Measurements from ENCODE around the gene CCDC89. TPM values are rescaled to one million over a fixed set of nuclear protein-coding genes. Genes with fewer than 3 reads are reported as not detected.

The CCDC89 gene
- total and polyA plus RNA-seq, 7 experiments from 2014 or later = 0.73 to 1.2 TPM; not detected in 5

DNA sequence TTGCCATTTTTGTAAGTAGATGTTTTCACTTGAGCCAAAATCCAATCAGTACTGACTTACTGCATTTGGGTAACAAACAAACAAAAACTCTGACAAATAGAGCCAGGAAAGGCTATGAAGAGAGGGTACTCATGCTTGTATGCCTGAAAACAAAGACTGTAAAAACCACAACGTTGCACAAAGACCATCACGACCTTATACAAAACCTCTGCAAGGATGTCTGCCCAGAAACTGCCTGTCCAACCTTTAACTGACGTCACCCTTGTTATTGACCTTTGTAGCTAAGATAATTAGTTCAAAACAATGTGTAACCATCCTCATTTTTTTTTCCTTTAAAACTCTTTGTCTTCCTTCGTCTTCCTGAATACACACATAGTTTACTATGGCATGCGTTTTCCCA is 20.3 kb downstream of the CCDC89 start:
- Histone ChIP-seq H3K4me3 (ENCODE audit: low read length) (no peak overlapping the region), H3K27ac (ENCODE audit: low read depth, low read length) (peak overlapping the region; percentile 99), H3K27me3 (ENCODE audit: control insufficient read depth in 2 of 2, insufficient read depth in 2 of 2, low read length in 2 of 2) (no peaks in the 10 kb centered on the region), H3K36me3 (ENCODE audit: control insufficient read depth in 2 of 3, insufficient read depth in 3 of 3, low read length in 3 of 3) (peaks cover 0 to 8% (median under 1%) of the 10 kb centered on the region in 3 experiments), H3K9me3 (ENCODE audit: control insufficient read depth in 2 of 3, low read length in 3 of 3) (no peaks in the 10 kb centered on the region), H3K4me1 (ENCODE audit: control insufficient read depth in 2 of 2, insufficient read depth in 2 of 2, low read length in 2 of 2) (peaks cover 13 to 24% of the 10 kb centered on the region in 2 donors)
- H3K9me3 Mint-ChIP-seq = peaks cover 0 to 1% (median 0%) of the 10 kb centered on the region in 11 donors
- intact Hi-C loops (cut with micrococcal nuclease) = loop anchor here (1.0 to 10.0 kb wide), 6 partner anchors 17 to 941 kb away; partner anchors contain the start of gene EED (in 2 of the 2)
- ChIA-PET POLR2A (interaction anchor here (2.1 to 11.9 kb wide), 2 partner anchors 16 to 42 kb away, joined by 6 to 207 read pairs; partner anchors contain the start of gene TMEM126A), CTCF (no interaction called here)
- peaks cover 0 to 5% (median 0%) of the 10 kb centered on the region in 5 donors for H3K27me3 Mint-ChIP-seq
- H3K27ac Mint-ChIP-seq = peak overlapping the region; percentile 68 to 100 (median 99)
- DNase-seq = no peak
- H3K36me3 Mint-ChIP-seq = peaks cover 3 to 21% (median 7%) of the 10 kb centered on the region in 5 donors
- ATAC-seq = no peak
- H3K4me3 Mint-ChIP-seq = peak overlapping the region; percentile 20 to 100 (median 98)
- peaks cover 20 to 46% (median 31%) of the 10 kb centered on the region in 7 donors for H3K4me1 Mint-ChIP-seq

DNA sequence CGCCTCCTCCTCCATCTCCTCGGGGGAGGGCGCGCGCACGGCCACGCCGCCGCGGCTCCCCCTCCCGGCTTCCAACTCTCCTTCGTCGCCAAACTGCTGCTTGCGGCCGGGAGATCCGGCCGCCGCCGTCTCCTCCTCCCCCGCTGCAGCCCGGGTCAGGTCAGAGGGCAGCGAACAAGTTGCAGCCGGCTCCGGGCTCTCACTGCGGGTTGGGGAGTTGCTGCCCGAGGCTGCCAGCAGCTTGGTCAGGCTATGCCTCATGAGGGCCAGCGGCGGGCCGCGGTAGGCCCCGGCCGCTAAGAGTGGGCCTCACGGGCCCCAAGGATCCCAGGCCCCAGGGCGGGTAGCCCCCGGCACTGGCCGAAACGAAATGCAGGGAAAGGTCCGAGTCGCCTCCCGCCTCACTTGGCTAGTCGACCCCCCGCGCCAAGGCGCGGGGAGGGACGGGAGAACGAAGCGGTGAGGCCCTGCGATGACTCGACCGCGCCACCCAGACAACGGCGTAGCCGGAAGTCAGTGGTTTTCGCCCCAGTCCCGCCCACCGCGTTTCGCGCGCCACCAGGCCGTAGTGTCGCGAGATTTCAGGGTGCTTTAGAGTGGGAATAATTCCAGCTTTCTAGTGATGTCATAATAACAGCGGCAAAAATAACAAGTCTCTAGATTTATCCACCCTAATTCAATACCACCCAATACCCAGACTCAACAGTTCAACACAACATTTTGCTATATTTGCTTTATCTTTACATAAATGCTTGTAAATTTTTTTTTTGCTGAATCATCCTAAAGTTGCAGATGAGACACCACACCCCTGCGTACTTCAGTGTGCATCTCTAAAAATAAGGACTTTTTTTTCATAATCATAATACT is 21.1 kb downstream of the CCDC89 start, which contains the start of gene CREBZF:
TSS of gene CREBZF (minus strand) at position 515 of the 867 bp plus-strand sequence. CDS start at position 261, 254 bp downstream.
- CTCF ChIA-PET = interaction anchor here (1.0 to 2.2 kb wide), 3 partner anchors 15 to 34 kb away, joined by 3 to 6 read pairs (median 6); partner anchors contain the start of gene TMEM126A
- H3K9me3 Mint-ChIP-seq = peaks cover 0 to 1% (median 0%) of the 10 kb centered on the region in 11 donors
- H3K27ac Mint-ChIP-seq = peak within 1 kb of the TSS; percentile 96 to 100 (median 99)
- peak within 1 kb of the TSS; percentile 93 to 100 (median 99) for H3K4me3 Mint-ChIP-seq
- peaks cover 0 to 5% (median 0%) of the 10 kb centered on the region in 5 donors for H3K27me3 Mint-ChIP-seq
- Histone ChIP-seq H3K4me1 (ENCODE audit: control insufficient read depth in 2 of 2, insufficient read depth in 2 of 2, low read length in 2 of 2) (peaks cover 19 to 31% of the 10 kb centered on the region in 2 donors), H3K4me3 (ENCODE audit: low read length) (peak within 1 kb of the TSS; percentile 97), H3K9me3 (ENCODE audit: control insufficient read depth in 2 of 3, low read length in 3 of 3) (no peaks in the 10 kb centered on the region), H3K27me3 (ENCODE audit: control insufficient read depth in 2 of 2, insufficient read depth in 2 of 2, low read length in 2 of 2) (no peaks in the 10 kb centered on the region), H3K36me3 (ENCODE audit: control insufficient read depth in 2 of 3, insufficient read depth in 3 of 3, low read length in 3 of 3) (peaks cover 0 to 8% (median 7%) of the 10 kb centered on the region in 3 experiments), H3K27ac (ENCODE audit: low read depth, low read length) (peak within 1 kb of the TSS; percentile 99)
- ATAC-seq (peak; percentile 85), DNase-seq (peak; percentile 83 to 96 (median 92))
- H3K36me3 Mint-ChIP-seq = peaks cover 3 to 26% (median 9%) of the 10 kb centered on the region in 5 donors
- peaks cover 29 to 55% (median 39%) of the 10 kb centered on the region in 7 donors for H3K4me1 Mint-ChIP-seq
- POLR2A ChIA-PET = interaction anchor here (0.6 to 11.9 kb wide), 27 partner anchors 9 to 580 kb away, joined by 3 to 207 read pairs (median 4); partner anchors contain the start of genes CCDC83, DLG2, EED and TMEM126A
- intact Hi-C loops (cut with micrococcal nuclease) = loop anchor here (1.0 to 10.0 kb wide), 15 partner anchors 17 to 940 kb away; partner anchors contain the start of genes EED (in 2 of the 2), HIKESHI (in 2 of the 2), PICALM (in 2 of the 2) and TMEM126A (in 2 of the 2)

DNA sequence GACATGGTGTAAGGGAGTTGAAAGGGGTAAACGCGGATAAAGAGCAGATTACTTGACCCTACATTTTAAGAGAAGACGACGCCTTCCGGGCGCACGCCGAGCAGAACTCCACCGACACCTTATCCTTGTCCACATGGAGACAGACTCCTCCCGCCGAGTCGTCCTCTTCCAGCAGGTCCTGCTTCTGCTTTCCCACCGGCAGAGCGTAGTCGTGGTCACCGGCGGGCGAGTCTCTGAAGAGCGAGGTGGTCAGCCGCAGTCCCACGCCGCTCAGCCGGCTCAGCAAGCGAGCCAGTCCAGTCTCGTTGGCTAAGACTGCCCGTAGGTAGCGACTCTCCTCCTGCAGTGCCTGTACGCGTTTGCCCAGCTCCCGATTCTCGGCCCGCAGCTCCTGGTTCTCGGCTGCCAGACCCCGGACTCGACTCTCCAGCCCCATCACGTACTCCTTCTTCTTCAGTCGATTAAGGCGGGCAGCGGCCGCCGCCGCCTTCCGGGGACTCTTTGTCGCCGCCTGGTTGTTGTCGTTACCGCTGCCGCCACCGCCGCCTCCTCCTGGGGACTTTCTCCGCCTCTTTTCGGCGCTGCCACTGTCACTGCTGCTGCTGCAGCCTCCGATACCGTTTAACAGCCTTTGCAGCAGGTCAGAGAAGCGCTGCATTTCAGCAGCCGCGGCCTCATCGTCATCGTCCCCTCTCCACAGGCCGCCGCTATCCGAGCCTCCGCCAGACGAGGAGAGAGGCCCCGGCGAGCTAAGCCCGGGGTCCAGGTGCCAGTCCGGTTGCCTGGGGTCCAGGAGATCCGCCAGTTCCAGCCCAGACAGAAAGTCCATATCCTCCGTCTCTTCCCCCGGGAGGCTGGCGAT is 22.0 kb downstream of the CCDC89 start:
- ATAC-seq = peak; percentile 89
- peak overlapping the region; percentile 93 to 100 (median 99) for H3K4me3 Mint-ChIP-seq

GRCh38 chr11:85663080-85663752 is 22.8 kb downstream of the CCDC89 start:
- Histone ChIP-seq H3K27me3 (ENCODE audit: control insufficient read depth in 2 of 2, insufficient read depth in 2 of 2, low read length in 2 of 2) (no peaks in the 10 kb centered on the region), H3K36me3 (ENCODE audit: control insufficient read depth in 2 of 3, insufficient read depth in 3 of 3, low read length in 3 of 3) (peaks cover 0 to 15% (median 7%) of the 10 kb centered on the region in 3 experiments), H3K4me1 (ENCODE audit: control insufficient read depth in 2 of 2, insufficient read depth in 2 of 2, low read length in 2 of 2) (peaks cover 20 to 39% of the 10 kb centered on the region in 2 donors), H3K9me3 (ENCODE audit: control insufficient read depth in 2 of 3, low read length in 3 of 3) (no peaks in the 10 kb centered on the region), H3K27ac (ENCODE audit: low read depth, low read length) (peak overlapping the region; percentile 99), H3K4me3 (ENCODE audit: low read length) (peak overlapping the region; percentile 97)
- POLR2A ChIA-PET = interaction anchor here (1.1 to 11.9 kb wide), 9 partner anchors 14 to 146 kb away, joined by 3 to 207 read pairs (median 4); partner anchors contain the start of genes DLG2, TMEM126A and TMEM126B
- ATAC-seq = no peak
- CTCF ChIA-PET = interaction anchor here (1.5 to 2.2 kb wide), 2 partner anchors 13 to 15 kb away, joined by 6 read pairs; partner anchors contain the start of gene TMEM126A
- Mint-ChIP-seq H3K27ac (peak overlapping the region; percentile 96 to 100 (median 99)), H3K4me1 (peaks cover 37 to 72% (median 52%) of the 10 kb centered on the region in 7 donors), H3K9me3 (peaks cover 0 to 1% (median 0%) of the 10 kb centered on the region in 11 donors), H3K36me3 (peaks cover 3 to 32% (median 9%) of the 10 kb centered on the region in 5 donors), H3K27me3 (no peaks in the 10 kb centered on the region), H3K4me3 (peak overlapping the region; percentile 93 to 100 (median 99))
- peak in 6 of 9 donors; percentile 14 to 27 (median 24) for DNase-seq
- intact Hi-C loops (cut with micrococcal nuclease) = loop anchor here in 1 of 2 donors (10.0 kb wide), 1 partner anchor 938 kb away; no protein-coding TSS in a partner anchor

More for the DNA sequence above, 22.0 kb downstream of the CCDC89 start:
- Histone ChIP-seq H3K36me3 (ENCODE audit: control insufficient read depth in 2 of 3, insufficient read depth in 3 of 3, low read length in 3 of 3) (peaks cover 0 to 10% (median 7%) of the 10 kb centered on the region in 3 experiments), H3K9me3 (ENCODE audit: control insufficient read depth in 2 of 3, low read length in 3 of 3) (no peaks in the 10 kb centered on the region), H3K27ac (ENCODE audit: low read depth, low read length) (peak overlapping the region; percentile 99), H3K27me3 (ENCODE audit: control insufficient read depth in 2 of 2, insufficient read depth in 2 of 2, low read length in 2 of 2) (no peaks in the 10 kb centered on the region), H3K4me3 (ENCODE audit: low read length) (peak overlapping the region; percentile 97), H3K4me1 (ENCODE audit: control insufficient read depth in 2 of 2, insufficient read depth in 2 of 2, low read length in 2 of 2) (peaks cover 20 to 39% of the 10 kb centered on the region in 2 donors)
- intact Hi-C loops (cut with micrococcal nuclease) = loop anchor here (1.0 to 10.0 kb wide), 14 partner anchors 17 to 939 kb away; partner anchors contain the start of genes HIKESHI (in 2 of the 2), PICALM (in 2 of the 2), TMEM126A (in 2 of the 2) and TMEM126B (in 2 of the 2)
- Mint-ChIP-seq H3K36me3 (peaks cover 3 to 30% (median 9%) of the 10 kb centered on the region in 5 donors), H3K27me3 (no peaks in the 10 kb centered on the region), H3K4me1 (peaks cover 35 to 64% (median 46%) of the 10 kb centered on the region in 7 donors), H3K9me3 (peaks cover 0 to 1% (median 0%) of the 10 kb centered on the region in 11 donors), H3K27ac (peak overlapping the region; percentile 96 to 100 (median 99))
- DNase-seq = peak; percentile 75 to 93 (median 89)
- ChIA-PET POLR2A (interaction anchor here (0.9 to 11.9 kb wide), 19 partner anchors 8 to 581 kb away, joined by 3 to 207 read pairs (median 4); partner anchors contain the start of genes CCDC83, DLG2, EED and TMEM126A), CTCF (interaction anchor here (1.5 to 2.2 kb wide), 2 partner anchors 14 to 16 kb away, joined by 6 read pairs; partner anchors contain the start of gene TMEM126A)

- ATAC-seq (no peak), DNase-seq (no peak)
- H3K27ac ChIP-seq (ENCODE audit: low read depth, low read length) = peak overlapping the region; percentile 99
- peaks cover 3 to 32% (median 10%) of the 10 kb centered on the region in 5 donors for H3K36me3 Mint-ChIP-seq
- H3K4me3 Mint-ChIP-seq = peak overlapping the region; percentile 61 to 100 (median 80)
- H3K36me3 ChIP-seq (ENCODE audit: control insufficient read depth in 2 of 3, insufficient read depth in 3 of 3, low read length in 3 of 3) = peaks cover 0 to 15% (median 7%) of the 10 kb centered on the region in 3 experiments
- H3K4me1 Mint-ChIP-seq = peaks cover 38 to 78% (median 57%) of the 10 kb centered on the region in 7 donors
- CTCF ChIA-PET = no interaction called here
- H3K4me1 ChIP-seq (ENCODE audit: control insufficient read depth in 2 of 2, insufficient read depth in 2 of 2, low read length in 2 of 2) = peaks cover 20 to 39% of the 10 kb centered on the region in 2 donors
- intact Hi-C loops (cut with micrococcal nuclease) = loop anchor here (1.0 to 10.0 kb wide), 2 partner anchors 9 to 937 kb away; no protein-coding TSS in a partner anchor
- H3K4me3 ChIP-seq (ENCODE audit: low read length) = no peak overlapping the region
- H3K9me3 Mint-ChIP-seq = peaks cover 0 to 1% (median 0%) of the 10 kb centered on the region in 11 donors
- H3K27me3 ChIP-seq (ENCODE audit: control insufficient read depth in 2 of 2, insufficient read depth in 2 of 2, low read length in 2 of 2) = no peaks in the 10 kb centered on the region
- H3K27ac Mint-ChIP-seq = peak overlapping the region in 2 of 9 donors; percentile 43 to 100
- POLR2A ChIA-PET = interaction anchor here (11.9 kb wide), 1 partner anchor 13 kb away, joined by 207 read pairs; the partner anchor contains the start of gene TMEM126A
- H3K27me3 Mint-ChIP-seq = no peaks in the 10 kb centered on the region
- H3K9me3 ChIP-seq (ENCODE audit: control insufficient read depth in 2 of 3, low read length in 3 of 3) = no peaks in the 10 kb centered on the region
Measured at GRCh38 chr11:85661972-85662664, 23.9 kb downstream of the CCDC89 start.
